Type B pancreatic cell (in vitro differentiated cells): ENCODE measurements around the gene PABPN1L. TPM values are rescaled to one million over a fixed set of nuclear protein-coding genes. Genes with fewer than 3 reads are reported as not detected.

Experiments used
- DNase-seq: peaks from one replicate; pipeline ENCODE4 v3.0.0; 2021; ENCODE audit warnings: mixed read lengths; ENCODE audit not compliant: unreplicated experiment; ENCODE audit errors: extremely low spot score
- H3K27ac Mint-ChIP-seq: 2 replicates; pipeline ENCODE4 v1.8.0; 2021; ENCODE audit warnings: mild to moderate bottlenecking, mixed read lengths
- H3K27me3 Mint-ChIP-seq: 2 replicates; pipeline ENCODE4 v1.8.0; 2021; ENCODE audit warnings: mixed read lengths
- H3K36me3 Mint-ChIP-seq: 2 replicates; pipeline ENCODE4 v1.8.0; 2021; ENCODE audit warnings: mixed read lengths
- H3K4me1 Mint-ChIP-seq: one replicate; pipeline ENCODE4 v1.8.0; 2021; ENCODE audit warnings: mixed read lengths; ENCODE audit not compliant: unreplicated experiment
- H3K4me3 Mint-ChIP-seq: 2 replicates; pipeline ENCODE4 v1.8.0; 2021; ENCODE audit warnings: mild to moderate bottlenecking, mixed read lengths
- H3K9me3 Mint-ChIP-seq: 2 replicates; pipeline ENCODE4 v1.8.0; 2021; ENCODE audit warnings: mixed read lengths
- total RNA-seq: library from RNA; stranded (reverse); gene quantifications from 2 replicates; pipeline ENCODE4 v1.2.1, GENCODE V29; 2021; ENCODE audit warnings: low replicate concordance
- TF ChIP-seq, protein P1 (sequence below): fragments of 200-600 bp; sonication (generic); conservative IDR thresholded peaks from 2 replicates; pipeline ENCODE4 v1.5.0; 2021; ENCODE audit warnings: antibody characterized with exemption, mild to moderate bottlenecking

The PABPN1L gene
- total RNA-seq, 1 donor from 2014 or later: not detected

DNA sequence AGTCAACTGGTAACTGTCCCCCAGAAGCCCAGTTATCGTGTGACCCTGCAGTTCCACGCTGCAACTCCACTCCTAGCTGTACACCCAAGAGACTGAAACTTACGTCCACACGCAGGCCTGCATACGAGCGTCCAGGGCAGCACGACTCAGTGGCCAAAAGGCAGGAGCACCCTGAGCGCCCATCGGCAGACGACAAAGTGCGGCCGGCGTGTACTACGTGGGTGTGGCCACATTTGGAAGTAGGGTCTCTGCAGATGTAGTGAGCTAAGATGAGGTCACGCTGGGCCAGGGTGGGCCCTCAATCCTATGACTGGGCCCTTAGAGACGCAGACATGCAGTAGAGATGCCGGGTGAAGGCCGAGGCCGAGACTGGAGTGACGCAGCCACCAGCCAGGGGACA, 23.2 kb downstream of the PABPN1L start:
- TF ChIP-seq, protein P1, sequence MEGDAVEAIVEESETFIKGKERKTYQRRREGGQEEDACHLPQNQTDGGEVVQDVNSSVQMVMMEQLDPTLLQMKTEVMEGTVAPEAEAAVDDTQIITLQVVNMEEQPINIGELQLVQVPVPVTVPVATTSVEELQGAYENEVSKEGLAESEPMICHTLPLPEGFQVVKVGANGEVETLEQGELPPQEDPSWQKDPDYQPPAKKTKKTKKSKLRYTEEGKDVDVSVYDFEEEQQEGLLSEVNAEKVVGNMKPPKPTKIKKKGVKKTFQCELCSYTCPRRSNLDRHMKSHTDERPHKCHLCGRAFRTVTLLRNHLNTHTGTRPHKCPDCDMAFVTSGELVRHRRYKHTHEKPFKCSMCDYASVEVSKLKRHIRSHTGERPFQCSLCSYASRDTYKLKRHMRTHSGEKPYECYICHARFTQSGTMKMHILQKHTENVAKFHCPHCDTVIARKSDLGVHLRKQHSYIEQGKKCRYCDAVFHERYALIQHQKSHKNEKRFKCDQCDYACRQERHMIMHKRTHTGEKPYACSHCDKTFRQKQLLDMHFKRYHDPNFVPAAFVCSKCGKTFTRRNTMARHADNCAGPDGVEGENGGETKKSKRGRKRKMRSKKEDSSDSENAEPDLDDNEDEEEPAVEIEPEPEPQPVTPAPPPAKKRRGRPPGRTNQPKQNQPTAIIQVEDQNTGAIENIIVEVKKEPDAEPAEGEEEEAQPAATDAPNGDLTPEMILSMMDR: no peak
- no peak overlapping the region for H3K27ac Mint-ChIP-seq
- no peaks in the 10 kb centered on the region for H3K4me1 Mint-ChIP-seq
- no peaks in the 10 kb centered on the region for H3K9me3 Mint-ChIP-seq
- H3K36me3 Mint-ChIP-seq: no peaks in the 10 kb centered on the region
- no peak for DNase-seq
- H3K4me3 Mint-ChIP-seq: no peak overlapping the region
- no peaks in the 10 kb centered on the region for H3K27me3 Mint-ChIP-seq

DNA sequence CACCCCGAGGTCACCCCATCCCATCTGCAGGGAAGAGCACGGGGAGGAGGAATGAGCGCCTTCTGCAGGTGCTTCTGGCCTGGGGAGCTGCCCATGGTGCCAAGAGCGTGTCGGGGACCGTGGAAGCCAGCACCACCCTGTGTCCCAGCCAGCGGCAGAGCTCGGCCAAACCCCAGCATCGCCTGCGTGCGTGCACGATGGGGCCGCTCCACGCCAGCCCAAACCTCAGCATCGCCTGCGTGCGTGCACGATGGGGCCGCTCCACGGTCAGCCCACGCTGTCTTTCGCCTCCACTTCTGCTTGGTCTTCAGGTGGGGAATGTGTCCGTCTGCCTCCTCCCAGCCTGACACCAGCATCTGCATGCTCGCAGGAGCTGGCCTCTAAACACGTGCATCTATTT, 23.7 kb downstream of the PABPN1L start:
- TF ChIP-seq, protein P1: no peak
- H3K9me3 Mint-ChIP-seq: no peaks in the 10 kb centered on the region
- no peak for DNase-seq
- H3K4me3 Mint-ChIP-seq: no peak overlapping the region
- no peaks in the 10 kb centered on the region for H3K27me3 Mint-ChIP-seq
- no peaks in the 10 kb centered on the region for H3K36me3 Mint-ChIP-seq
- no peak overlapping the region for H3K27ac Mint-ChIP-seq
- no peaks in the 10 kb centered on the region for H3K4me1 Mint-ChIP-seq

DNA sequence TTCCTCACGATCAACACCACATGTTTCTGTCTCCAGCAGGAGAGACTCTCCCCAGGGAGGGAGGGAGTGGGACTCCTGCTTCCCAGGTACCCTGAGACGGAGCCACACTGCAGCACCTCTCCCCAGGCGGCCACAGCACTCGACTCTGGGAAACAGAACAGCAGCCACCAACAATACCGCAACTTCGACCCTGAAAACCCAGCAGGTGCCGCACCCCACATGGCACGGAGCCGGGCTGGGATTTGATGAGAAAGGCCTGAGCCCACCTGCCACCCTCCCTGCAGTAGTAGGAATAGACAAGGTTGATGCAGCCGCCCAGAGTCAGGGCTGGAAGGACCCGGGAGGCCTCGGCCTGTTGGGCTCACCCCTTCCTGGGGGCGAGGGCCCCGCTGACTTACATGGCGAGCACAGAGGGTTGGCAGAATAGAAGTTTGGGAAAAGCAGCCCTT, 24.1 kb downstream of the PABPN1L start:
- DNase-seq: no peak
- TF ChIP-seq, protein P1: no peak
- Mint-ChIP-seq H3K9me3 (no peaks in the 10 kb centered on the region), H3K4me3 (no peak overlapping the region), H3K27me3 (no peaks in the 10 kb centered on the region), H3K36me3 (no peaks in the 10 kb centered on the region), H3K27ac (no peak overlapping the region), H3K4me1 (no peaks in the 10 kb centered on the region)

DNA sequence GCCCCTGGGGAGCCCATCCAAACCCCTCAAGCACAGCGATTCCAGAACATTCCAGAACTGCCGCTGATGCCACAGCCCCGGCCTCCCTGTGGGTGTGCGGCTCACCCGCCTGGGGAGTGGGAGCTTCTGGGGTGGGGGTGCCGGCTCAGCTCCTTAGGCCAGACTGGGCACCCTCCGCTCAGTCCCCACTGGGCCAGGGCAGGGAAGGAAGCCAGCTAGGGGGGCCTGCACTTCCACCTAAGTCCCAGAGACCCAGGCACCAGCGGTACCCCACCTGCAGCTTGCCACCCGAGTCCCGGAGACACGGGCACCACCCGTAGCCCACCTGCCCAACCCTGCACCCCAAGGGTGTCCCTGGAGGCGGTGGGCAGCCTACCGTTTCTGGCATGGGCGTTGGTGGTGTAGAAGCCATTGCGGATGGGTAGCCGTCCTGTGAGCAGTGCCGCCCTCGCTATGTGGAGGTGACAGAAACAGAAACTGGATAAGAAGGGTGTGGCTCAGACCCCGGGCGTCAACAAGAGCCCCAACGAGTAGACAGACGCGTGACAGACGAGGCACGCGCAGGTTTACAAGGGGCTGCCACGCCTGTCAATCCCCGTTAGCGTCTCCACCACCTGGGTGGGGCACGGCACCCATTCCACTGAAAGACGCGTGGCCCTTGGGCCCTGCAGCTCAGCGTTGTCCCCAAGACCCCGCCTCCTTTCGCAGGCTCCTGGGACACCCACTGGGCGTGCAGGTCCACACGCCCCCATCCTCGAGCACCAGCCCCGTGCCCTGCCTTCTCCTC, 24.7 kb downstream of the PABPN1L start:
- TF ChIP-seq, protein P1: no peak
- Mint-ChIP-seq H3K4me1 (no peaks in the 10 kb centered on the region), H3K4me3 (no peak overlapping the region), H3K9me3 (no peaks in the 10 kb centered on the region), H3K27me3 (no peaks in the 10 kb centered on the region), H3K27ac (no peak overlapping the region), H3K36me3 (no peaks in the 10 kb centered on the region)
- no peak for DNase-seq

DNA sequence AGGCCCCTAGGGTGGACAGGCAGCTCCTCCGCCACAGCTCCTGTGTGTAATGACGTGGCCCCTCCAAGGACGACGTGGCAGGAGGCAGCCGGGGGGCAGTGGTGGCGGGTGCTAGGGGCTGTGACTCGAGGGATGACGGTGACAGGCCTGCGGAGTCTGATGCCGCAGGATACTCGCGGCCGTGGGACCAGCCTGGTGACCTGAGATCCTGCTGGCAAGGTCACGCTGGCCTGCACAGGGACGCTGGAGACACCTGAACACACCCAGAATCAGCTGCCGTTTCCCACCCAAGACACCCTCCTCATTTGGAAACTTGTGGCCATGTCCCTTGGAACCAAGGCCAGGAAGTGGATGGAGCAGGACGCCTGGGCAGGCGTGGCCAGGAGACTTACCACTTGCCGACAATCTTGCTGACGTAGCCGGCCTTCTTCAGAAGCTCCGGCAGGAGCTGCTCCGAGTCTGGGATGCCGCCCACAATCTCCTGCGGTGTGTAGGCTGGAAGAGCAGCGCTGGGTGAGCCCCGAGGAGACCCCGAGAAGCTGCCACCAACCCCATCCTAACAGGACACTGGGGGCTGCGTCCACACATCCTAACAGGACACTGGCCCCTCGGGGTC, 25.8 kb downstream of the PABPN1L start:
- TF ChIP-seq, protein P1: no peak
- no peaks in the 10 kb centered on the region for H3K36me3 Mint-ChIP-seq
- H3K27ac Mint-ChIP-seq: no peak overlapping the region
- H3K4me1 Mint-ChIP-seq: no peaks in the 10 kb centered on the region
- no peaks in the 10 kb centered on the region for H3K9me3 Mint-ChIP-seq
- no peak overlapping the region for H3K4me3 Mint-ChIP-seq
- no peak for DNase-seq
- H3K27me3 Mint-ChIP-seq: no peaks in the 10 kb centered on the region
